GM19238 (cell line): ENCODE data around the gene ZBTB34.

Experiments used
- DNase-seq: peaks from one replicate; pipeline ENCODE4 v3.0.0; 2011; ENCODE audit warnings: low spot score; ENCODE audit not compliant: insufficient read length

Gene ZBTB34

DNA sequence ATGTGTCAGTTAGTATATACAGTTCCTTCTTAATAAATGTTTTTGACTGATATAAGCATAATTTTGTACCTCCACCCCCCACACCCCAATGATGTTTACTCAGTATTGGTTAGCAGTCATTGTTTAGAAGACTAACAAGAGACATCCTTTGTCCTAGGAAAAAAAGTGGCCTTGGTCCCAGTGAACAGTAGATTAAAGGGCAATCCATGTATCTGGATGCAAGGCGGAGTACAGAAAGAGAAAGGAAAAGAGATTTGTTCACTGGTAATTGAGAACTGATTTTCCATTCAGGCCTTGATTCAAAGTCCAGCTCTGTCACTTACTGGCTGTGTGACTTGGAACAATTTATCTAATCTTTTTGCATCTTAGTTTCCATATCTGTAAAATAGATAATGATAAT is 58.8 kb downstream of the ZBTB34 start:
- DNase-seq = no peak

DNA sequence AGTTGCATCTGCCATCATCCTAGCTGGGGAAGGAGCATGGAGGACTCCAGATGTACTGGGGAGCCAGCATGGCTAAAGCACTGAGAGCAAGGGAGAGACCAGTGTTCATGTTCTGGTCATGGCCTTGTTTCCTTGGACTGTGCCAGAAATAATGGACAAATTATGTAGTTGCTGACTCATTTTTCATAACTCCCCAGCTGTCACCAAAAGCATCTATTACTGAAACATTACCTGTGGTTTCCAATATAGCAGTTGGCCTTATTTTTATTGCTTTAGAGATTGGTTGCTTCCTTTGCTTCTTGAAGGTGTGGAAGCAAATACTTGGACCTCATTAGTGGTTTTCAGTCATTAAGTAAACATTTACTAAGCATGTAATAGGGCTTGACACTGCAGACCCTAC is 65.4 kb downstream of the ZBTB34 start:
- DNase-seq = no peak

DNA sequence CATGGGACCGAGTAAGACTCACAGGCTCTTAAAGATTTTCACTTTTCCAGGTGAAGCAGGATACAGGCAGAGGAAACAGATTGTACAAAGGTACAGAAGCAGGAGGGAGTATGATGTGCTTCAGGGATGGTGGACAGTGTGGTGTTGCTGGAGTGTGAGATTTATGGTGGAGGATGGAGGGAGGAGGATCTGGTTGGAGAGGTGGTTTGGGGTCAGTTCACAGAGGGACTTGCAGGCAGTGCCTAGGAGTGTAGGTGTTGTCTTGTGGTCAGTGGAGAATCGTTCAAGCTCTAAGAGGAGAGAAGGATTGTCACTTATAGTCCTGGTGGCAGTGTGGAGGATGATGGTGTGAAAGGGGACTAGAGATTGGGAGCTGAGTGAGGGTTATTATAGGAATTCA is 65.9 kb downstream of the ZBTB34 start:
- no peak for DNase-seq

- no peak for DNase-seq
Observed at GRCh38 chr9:126927419-126927818, 67.0 kb downstream of the ZBTB34 start.

DNA sequence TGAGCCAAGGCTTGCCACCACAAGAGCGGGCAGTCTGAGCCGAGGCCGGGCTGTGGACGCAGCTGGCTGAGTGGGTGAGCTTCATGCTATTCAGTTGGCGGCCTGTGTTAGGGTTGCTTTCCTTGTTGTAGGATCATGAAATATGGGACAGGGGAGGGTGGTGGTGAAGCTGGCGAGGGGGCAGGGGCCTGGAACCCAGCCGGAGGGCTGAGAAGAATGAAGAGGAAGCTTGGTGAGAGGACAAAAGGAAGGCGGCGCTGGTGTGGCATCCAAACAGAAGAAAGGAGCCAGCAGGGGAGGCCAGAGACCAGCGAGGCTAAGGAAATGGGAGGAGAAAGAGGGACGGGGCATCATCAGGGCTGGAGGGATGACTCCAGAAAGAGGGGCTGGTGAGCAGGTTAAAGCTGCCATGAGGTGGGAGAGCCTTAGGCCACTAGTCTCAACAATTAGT is 72.5 kb downstream of the ZBTB34 start:
- no peak for DNase-seq

- no peak for DNase-seq
Observed at GRCh38 chr9:126933334-126933980, 73.0 kb downstream of the ZBTB34 start.

- DNase-seq = no peak
Observed at GRCh38 chr9:126934441-126934840, 74.0 kb downstream of the ZBTB34 start.
